Measurements from ENCODE around the gene SUSD3.

SUSD3 gene

GRCh38 chr9:93082841-93083411 lies 24.4 kb downstream of the SUSD3 start:
- no peak for TF ChIP-seq ZNF274 (IDR thresholded peaks at IDR 0.05; ENCODE audit: low read depth, low read length)
- no peak overlapping the region for H3K4me3 ChIP-seq (ENCODE audit: low read length)

- TF ChIP-seq ZNF274 (IDR thresholded peaks at IDR 0.05; ENCODE audit: low read depth, low read length), result no peak
- no peak overlapping the region for H3K4me3 ChIP-seq (ENCODE audit: low read length)
Observed at GRCh38 chr9:93083592-93084470, 25.3 kb downstream of the SUSD3 start.

- no peak overlapping the region for H3K4me3 ChIP-seq (ENCODE audit: low read length)
- TF ChIP-seq ZNF274 (IDR thresholded peaks at IDR 0.05; ENCODE audit: low read depth, low read length), result no peak
Observed at GRCh38 chr9:93084471-93084881, 26.0 kb downstream of the SUSD3 start.

GRCh38 chr9:93085676-93086075 lies 27.2 kb downstream of the SUSD3 start:
- H3K4me3 ChIP-seq (ENCODE audit: low read length), result no peak overlapping the region
- no peak for TF ChIP-seq ZNF274 (IDR thresholded peaks at IDR 0.05; ENCODE audit: low read depth, low read length)

GRCh38 chr9:93086447-93087224 lies 28.1 kb downstream of the SUSD3 start:
- no peak overlapping the region for H3K4me3 ChIP-seq (ENCODE audit: low read length)
- TF ChIP-seq ZNF274 (IDR thresholded peaks at IDR 0.05; ENCODE audit: low read depth, low read length), result no peak

GRCh38 chr9:93087971-93088655 lies 29.6 kb downstream of the SUSD3 start:
- no peak for TF ChIP-seq ZNF274 (IDR thresholded peaks at IDR 0.05; ENCODE audit: low read depth, low read length)
- H3K4me3 ChIP-seq (ENCODE audit: low read length), result no peak overlapping the region

- no peak overlapping the region for H3K4me3 ChIP-seq (ENCODE audit: low read length)
- TF ChIP-seq ZNF274 (IDR thresholded peaks at IDR 0.05; ENCODE audit: low read depth, low read length), result no peak
Observed at GRCh38 chr9:93088656-93089015, 30.1 kb downstream of the SUSD3 start.

- no peak for TF ChIP-seq ZNF274 (IDR thresholded peaks at IDR 0.05; ENCODE audit: low read depth, low read length)
- H3K4me3 ChIP-seq (ENCODE audit: low read length), result no peak overlapping the region
Observed at GRCh38 chr9:93089024-93089423, 30.5 kb downstream of the SUSD3 start.

- no peak overlapping the region for H3K4me3 ChIP-seq (ENCODE audit: low read length)
- no peak for TF ChIP-seq ZNF274 (IDR thresholded peaks at IDR 0.05; ENCODE audit: low read depth, low read length)
Observed at GRCh38 chr9:93089481-93089991, 31.0 kb downstream of the SUSD3 start.

GRCh38 chr9:93090091-93090655 lies 31.7 kb downstream of the SUSD3 start:
- TF ChIP-seq ZNF274 (IDR thresholded peaks at IDR 0.05; ENCODE audit: low read depth, low read length), result no peak
- H3K4me3 ChIP-seq (ENCODE audit: low read length), result no peak overlapping the region

GRCh38 chr9:93091056-93091452 lies 32.6 kb downstream of the SUSD3 start:
- TF ChIP-seq ZNF274 (IDR thresholded peaks at IDR 0.05; ENCODE audit: low read depth, low read length), result no peak
- no peak overlapping the region for H3K4me3 ChIP-seq (ENCODE audit: low read length)

- TF ChIP-seq ZNF274 (IDR thresholded peaks at IDR 0.05; ENCODE audit: low read depth, low read length), result no peak
- H3K4me3 ChIP-seq (ENCODE audit: low read length), result no peak overlapping the region
Observed at GRCh38 chr9:93091453-93092081, 33.1 kb downstream of the SUSD3 start.

GRCh38 chr9:93092251-93092991 lies 33.9 kb downstream of the SUSD3 start:
- no peak overlapping the region for H3K4me3 ChIP-seq (ENCODE audit: low read length)
- TF ChIP-seq ZNF274 (IDR thresholded peaks at IDR 0.05; ENCODE audit: low read depth, low read length), result no peak

Data from GM08714 (cell line).